NCI-H128 (cell line): Measurements from ENCODE around the gene FAM20C.

Experiments used
- DNase-seq: peaks from one replicate; lab custom pipeline; 2025; ENCODE audit not compliant: unreplicated experiment; lab: John Stamatoyannopoulos, UW

FAM20C gene

DNA sequence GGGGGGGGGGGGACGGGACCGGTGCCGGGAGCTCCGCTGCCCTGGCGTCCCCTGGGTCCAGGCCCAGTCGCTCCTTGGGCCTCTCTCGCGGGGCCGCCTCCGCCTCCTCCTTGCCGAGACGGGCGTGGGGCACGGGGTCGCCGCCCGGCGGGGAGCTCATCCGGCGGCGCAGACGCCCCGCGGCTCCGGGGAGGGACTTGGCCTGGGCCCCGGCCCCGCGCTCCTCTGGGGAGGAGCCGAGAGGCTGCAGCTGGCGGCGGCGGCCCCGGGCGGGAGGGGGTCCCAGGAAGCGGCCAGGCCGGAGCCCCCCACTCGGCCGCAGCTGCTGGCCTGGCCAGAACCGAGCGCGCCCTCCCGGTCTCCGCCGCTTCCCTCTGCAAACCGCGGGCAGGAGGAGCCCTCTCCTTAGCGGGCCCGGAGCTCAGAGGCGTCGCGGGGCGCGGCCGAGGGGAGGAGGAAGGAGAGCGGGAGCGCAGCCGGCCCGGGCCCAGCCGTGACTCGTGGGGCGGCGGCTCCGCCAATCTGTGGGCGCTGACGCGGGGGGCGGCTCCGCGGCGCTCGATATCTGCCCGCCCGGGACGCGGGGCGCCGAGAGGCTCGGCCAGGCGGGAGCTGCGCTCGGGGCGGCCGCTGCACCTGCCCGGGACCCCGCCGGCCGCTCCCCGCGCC, at the start of gene FAM20C:
TSS of gene FAM20C (plus strand) at position 591 of the 669 bp plus-strand sequence. CDS start 629 bp downstream, outside the sequence.
- no peak for DNase-seq

DNA sequence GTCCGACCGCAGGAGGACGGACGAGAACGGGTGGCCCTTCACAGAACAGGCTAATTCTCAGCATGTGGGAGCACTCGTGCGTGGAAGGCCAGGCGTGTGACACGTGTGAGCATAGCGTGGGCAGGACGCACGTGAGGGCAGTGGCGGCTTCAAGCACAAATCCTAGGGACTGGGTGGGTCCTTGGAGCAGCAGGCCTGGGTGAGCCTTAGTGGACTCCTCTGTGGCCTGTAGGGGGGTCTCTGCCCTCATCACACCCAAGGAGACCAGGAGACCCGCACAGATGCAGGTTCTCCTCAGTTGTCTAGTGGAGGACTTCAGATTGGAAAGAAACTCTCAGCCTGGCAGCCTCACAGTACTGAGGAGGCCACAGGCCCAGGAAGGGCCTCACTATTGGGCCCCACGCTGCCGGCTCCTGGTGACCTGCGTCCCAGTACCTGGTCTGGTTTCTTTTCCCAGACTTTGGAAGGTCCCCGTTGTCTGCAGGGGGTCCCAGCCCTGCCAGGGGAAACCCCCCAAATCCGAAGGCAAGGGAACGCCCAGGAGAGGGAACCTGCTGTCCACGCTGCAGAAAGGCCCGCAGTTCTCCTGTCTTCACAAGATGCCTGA, 49.1 kb upstream of the FAM20C start:
- no peak for DNase-seq

DNA sequence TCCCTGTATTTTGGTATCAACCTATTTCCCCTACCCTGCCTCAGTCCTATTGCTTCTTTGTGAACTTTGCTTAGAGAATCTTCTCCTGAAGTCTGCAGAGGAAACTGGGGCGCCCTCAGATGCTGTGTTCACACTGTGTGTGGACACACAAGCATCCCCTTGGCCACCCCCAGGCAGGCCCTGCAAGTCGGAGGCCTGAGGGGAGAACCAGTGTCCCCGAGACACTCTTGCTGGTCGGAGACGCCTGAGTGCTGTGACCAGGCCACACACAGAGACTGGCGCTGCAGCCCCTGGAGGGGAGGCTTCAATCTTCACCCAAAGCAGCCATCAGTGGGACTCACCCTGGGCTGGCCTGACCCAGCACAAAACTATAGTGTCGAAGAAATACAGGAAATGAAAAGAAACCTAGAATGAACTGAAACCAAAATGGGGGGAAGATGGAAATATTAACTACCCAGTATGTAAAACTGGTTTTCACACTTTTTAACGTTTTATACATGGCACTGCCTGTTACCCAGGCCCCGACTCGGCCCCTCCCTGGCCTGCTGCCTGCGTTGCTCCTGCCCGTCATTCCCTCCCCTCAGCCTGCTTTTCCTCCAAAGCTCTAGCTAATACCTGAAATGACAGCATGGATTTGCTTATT, 48.4 kb upstream of the FAM20C start:
- no peak for DNase-seq

DNA sequence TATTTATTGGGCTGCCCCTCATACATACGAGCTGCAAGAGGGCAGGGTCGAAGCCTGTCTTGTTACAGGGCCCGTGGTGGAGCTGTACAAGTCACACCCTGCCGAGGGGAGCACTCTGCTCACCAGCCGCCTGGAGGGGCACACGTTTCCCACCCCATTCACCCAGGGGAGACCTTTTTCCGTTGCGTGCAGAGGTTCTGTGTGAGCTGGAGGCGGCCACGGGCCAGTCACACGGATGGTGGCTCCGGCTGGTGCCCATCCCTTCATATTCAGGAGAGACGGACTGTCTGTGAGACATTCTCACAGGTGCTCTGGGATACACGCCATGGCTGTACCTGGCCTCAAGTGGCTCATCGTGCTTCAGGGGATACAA, 47.9 kb upstream of the FAM20C start:
- no peak for DNase-seq

DNA sequence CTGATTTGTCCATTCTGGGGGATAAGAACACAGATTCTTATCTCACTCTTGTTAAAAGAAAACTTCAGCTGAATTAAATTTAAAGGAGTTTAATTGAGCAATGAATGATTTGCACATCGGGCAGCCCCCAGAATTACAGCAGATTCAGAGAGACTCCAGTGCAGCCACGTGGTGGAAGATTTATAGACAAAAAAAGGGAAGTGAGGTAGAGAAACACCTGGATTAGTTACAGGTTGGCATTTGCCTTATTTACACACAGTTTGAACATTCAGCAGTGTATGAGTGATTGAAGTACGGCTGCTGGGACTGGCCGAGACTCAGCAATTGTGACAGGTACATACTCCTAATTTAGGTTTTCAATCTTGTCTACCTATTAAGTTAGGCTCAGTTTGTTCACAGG, 46.5 kb upstream of the FAM20C start:
- DNase-seq: no peak

DNA sequence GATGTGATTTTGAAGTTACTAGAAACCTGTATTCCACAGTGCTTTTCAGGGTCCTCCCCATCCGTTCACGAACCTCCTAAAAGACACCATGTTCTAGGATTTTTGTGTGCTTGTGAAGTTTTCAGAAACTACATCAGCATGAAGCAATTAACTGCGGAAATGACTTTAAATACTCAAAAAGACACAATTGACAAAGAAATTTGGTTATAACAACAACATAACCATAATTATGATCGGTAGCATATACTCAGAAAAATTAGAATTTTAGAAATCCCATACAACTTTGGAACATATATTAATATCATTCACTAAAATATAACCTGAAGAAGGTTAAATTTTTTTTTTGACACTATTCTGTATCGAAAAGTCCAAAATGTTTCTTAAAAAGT, 43.8 kb upstream of the FAM20C start:
- DNase-seq: no peak

DNA sequence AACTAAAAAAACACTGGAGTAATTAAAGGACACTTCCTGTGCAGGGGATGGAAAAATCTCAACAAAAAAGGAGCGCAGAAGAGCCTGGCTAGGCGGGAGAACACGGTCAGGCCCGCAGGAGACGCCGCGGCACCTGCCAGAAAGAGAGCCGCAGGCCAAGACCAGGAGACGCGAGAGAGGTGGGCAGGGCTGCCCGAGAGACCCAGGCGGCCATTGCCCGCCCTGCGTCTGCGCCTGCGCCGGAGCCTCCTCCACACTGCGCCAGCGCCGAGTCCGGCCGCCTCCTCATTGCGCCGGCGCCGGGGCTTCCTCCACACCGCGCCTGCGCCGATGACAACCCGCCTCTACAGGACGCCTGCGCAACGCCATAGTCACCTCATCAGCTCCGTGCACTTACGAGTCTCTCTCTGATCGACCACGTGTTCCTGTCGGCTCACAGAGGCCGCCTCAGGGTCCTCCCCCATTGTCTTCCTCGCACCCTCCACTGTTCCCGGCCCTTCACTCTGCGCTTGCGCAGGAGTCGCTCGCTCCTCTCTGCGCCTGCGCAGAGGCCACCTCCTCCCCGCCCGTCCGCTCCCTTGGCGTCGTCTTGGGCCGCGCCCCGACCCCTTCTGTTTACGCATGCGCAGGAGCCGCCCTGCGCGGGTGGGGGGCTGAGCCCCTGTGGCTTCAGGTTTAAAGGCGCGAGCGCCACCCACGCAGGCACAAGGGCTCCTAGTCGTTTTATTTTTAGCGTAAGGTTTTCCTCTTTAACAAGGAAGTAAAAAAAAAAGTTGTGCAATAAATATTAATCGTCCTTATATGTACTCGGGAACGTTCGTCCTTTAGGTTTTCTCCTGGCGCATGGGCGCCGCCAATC, 43.2 kb upstream of the FAM20C start:
- peak; percentile 85 for DNase-seq

DNA sequence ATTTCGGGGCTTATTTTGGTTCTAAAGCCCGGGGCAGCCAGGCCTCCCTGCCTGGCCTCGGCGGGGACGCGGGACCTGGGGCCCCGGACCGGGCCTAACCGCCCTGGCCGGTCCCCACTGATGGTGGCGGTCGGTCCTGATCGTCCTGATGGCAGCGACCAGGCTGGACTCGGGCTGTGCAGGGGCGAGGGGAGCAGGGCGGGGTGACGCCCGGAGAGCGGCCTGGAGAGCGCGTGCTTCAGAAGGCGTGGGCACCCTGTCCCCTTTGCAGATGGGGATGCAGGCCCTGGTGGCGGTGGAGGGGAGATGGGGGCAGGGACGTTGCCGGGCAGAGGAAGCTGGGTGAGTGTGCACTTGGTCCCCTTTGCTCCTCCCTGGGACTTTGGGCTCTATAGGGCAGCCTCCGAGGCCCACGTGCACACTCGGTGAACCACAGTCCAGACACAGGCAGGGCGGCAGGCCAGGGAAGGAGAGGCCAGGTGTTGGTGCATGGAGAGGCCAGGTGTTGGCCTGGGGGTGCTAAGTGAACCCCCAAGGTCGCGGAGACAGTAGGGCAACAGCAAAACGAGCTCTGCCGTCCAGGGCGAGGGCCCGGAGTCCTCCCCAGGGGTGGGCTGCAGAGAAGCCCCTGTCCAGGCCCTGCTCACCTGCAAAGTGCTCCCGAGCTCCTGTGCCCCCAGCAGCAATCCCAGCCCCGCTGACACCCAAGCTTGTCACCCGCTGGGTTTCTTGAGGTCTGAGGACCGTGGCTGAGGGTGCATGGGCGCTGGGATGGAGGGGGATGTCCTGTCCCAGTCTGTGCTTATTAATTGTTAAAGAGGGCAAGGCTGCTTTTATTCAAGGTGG, 42.4 kb upstream of the FAM20C start:
- DNase-seq: no peak

DNA sequence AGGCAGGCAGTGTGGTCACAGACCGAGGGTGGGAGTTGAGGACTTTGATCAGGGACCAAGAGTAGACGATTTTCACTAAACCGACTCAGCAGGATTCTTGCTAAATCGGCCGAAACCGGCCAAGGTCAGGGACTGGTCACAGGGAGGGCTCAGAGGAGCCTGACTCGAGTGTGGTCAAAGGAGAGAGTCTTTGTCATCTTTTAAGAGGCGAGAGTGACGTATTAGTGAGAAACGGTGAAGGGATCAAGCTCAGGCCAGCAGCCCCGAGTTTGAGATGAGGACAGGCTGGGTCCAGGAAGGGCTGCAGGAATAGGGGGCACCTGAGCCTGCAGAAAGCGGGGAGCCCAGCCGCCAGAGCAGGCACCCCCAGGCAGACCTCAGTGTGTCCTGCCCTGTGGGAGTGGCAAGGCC, 41.6 kb upstream of the FAM20C start:
- no peak for DNase-seq

DNA sequence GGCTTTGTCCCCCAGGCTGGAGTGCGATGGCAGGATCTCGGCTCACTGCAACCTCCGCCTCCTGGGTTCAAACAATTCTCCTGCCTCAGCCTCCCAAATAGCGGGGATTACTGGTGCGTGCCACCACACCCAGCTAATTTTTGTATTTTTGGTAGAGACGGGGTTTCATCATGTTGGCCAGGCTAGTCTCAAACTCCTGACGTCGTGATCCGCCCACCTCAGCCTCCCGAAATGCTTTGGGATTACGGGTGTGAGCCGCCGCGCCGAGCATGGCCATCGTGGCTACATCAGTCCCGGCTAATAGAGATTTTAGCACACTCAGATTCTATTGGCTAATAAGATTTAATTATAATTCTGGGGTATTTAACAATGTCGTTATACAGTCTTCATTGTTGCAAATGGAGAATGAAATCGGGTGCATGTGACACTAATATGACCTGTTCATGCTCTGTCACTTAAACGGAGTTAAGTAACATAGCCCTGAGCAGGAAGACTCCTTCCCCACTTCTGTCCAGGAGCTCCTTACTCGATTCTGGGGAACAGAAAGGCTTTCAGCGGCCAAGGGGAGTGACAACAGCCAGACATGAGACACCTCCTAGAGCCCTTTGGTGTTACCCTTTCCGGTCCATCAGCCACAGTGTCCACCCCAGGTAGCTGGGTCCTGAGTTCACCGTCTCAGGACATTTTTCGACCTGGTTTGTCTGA, 40.9 kb upstream of the FAM20C start:
- no peak for DNase-seq

DNA sequence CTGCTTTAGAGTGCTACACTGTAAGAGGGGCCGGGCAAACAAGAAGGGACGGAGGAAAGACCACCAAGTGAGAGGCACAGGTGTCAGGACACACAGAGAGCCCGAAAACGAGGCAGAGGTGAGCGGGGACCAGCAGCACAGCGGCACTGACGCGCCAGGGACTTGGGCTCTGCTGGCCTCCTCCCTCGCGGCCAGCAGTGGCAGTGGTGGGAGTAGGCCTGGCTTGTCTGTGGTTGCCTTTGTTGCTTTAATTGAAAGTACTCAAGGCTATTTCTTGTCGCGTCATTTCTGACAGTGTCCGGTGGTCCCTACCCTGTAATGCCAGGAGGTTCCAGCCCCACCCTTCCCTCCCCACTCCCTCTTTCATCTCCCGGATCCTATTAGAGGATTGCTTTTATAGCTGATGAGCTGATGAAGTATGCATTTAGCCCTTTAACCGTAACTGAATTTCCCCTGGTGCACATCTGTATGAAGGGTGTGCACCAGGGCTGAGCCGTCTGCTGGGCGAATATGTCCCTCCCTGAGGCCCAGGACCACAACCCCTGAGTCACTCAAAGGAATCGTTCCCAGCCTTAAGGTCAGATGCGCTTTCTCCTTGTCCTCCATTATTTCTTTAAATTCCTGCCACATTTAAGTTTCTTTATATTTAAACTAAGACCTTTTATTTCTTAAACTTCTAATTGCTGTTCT, 39.5 kb upstream of the FAM20C start:
- no peak for DNase-seq

DNA sequence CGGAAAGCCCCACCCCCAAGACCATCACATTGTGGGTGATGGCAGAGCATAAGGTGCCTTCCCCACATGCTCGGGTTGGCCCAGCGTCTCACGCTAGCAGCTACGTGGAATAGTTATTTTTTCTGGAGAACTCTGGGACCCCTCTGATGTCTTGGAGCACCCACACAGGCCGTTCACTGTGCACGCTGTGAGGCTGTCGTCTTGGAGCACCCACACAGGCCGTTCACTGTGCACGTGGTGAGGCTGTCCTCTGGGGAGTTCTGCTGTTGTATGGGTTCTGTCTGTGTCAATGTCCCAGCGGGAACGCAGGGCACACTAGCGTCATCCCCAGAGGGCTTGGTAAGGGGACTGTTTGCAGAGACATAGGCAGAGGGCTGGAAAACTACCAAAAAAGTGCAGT, 38.8 kb upstream of the FAM20C start:
- DNase-seq: no peak

DNA sequence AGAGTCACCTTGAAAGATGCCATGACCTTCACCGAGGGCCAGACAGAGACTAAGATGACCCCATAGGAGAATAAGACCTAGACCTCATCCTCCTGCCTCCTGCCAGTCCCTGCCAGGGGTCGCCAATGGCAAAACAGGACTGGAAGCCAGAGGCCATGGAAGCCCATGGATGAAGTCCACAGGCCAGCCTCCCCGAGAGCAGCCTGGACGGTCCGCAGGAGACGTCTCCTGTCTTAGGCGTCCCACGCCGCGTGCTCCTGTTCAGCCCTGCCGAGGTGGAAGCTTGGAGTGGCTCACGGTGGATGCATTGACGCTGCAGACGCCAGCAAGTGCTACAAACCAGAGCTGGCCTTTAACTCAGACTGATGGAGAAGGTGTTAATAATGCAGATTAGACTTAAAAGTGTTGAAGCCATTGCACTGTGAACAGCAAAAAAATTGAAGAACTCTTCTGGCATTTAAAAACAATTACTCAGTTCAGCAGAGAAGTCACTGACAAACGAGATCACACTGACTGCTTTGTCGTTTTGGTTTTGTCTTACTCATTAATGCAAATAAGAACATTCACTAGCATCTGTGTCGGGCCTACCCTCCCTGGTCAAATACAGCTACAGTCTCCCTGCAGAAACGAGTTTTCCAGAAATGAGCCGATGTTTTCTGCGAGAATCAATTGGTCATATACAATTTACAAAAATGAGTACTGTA, 38.1 kb upstream of the FAM20C start:
- no peak for DNase-seq

DNA sequence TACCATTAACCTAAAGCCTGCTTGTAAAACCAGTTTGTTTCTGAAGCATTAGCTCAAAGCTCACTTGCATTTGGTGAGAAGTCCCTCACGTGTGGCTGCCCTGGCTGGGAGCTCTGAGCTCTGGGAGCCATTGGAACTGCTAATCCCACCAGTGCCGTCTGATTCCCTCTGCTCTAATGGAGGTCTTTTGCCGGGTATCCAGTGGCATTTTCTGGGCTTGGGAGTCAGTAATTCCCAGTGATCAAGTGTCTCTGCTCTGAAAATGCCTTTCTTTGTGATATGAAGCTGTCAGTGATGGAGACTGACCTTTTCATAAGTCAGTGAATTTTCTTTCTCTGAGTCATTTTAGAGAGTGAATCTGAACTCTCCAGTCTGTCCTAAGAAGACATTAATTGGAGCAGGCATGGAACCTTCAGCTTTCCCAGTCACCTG, 36.9 kb upstream of the FAM20C start:
- no peak for DNase-seq

DNA sequence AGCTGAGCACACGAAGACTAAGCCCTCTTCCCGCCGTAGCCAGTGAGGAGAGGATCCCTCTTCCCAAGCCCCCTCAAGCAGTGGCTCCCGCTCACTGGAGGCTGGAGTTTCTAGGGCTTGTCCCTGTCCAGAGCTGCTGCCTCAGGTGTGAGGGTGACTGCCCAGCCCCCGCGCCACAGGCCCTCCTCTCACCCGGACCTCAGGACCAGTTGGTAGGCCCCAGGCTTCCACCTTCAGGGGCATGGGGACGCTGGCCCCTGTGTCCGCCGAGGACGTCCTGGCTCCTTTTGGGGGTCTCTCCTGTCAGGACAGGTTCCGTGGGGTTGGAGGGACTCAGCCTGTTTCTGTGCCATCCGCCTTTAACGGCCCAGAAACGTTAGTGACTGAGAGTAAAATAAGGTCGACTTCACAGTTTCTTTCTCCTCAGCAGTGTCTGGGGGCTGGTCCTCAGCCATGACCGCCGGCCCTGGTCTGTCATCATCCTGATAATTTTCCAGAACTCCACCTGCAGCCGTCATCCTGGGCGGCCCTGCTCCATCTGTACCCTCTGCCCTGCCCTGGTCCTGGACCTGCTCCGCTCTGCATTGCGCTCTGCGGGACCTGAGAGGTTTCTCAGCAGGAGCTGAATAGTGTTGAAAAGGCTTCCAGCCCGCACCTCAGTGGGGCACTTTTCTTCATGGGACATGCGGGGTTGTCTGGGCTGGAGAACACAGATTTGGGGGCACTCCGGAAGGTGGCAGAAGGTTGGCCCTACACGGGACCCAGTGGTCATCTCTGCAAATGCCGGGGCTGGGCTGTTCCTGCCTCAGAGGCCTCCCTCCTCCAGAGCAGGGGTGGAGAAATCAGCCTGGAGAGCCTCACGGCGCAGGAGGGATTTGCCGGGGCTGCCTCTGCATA, 36.0 kb upstream of the FAM20C start:
- no peak for DNase-seq

DNA sequence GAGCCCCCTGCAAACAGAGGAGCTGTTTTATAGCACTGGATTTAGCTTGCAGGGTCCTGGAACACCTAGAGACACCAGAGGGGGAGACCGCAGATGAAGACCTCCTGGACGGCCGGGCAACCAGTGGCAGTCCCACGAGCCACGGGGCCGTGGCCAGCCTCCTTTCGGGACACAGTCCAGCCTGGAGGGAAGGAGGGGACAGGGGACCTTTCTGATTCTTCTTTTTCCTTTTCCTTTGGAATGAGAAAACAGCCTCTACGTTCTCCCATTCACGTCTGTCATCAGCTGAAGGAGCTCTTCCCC, 35.4 kb upstream of the FAM20C start:
- no peak for DNase-seq

DNA sequence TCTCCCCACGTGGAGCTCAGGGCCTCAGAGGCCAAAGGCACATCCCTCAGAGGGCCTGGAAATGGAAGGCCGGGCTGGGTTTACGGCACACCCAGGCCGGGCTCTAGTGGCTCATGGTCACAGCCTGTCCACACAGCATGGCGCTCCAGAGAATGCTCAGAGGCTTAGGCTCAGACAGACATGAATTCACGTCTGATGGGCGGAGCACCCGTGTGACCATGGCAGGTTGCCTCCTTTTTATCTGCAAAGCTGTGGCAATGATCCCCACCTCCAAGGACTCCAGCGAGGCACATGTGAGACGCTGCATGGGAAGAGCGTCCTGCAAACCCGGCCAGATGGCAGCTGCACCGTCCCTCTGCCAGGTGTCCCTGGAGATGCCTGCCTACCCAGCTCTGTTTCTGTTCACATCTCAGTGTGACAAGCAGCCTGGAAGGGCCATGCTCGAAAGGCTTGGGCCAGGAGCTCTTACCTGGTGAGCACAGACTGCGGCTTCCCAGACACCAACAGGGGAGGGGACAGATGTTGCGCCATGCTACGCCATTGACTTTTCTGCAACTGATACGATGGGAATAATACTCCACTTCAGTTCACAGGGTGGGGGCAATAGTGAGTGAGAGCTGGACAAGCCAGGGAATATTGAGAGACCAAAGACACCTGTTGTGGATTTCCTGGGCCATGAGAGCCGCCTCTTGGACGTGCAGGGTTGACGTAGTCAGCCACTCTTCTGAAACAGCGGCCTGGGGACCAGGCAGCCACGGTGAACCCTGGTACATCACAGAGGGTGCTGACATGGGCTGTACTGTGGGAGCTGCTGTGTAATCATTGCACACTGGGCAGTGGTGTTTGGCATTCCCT, 34.4 kb upstream of the FAM20C start:
- no peak for DNase-seq
